ENCODE measurements around the gene NHLRC1. TPM values are rescaled to one million over a fixed set of nuclear protein-coding genes. Genes with fewer than 3 reads are reported as not detected.
A peak's percentile ranks its signal among the peaks of the same experiment; 100 is the strongest.

The NHLRC1 gene
- total and polyA plus RNA-seq, 2 of the 13 experiments (the other 11 are each of a cell fraction or from before 2014, with no cell fraction given): 0.04 to 0.11 TPM

DNA sequence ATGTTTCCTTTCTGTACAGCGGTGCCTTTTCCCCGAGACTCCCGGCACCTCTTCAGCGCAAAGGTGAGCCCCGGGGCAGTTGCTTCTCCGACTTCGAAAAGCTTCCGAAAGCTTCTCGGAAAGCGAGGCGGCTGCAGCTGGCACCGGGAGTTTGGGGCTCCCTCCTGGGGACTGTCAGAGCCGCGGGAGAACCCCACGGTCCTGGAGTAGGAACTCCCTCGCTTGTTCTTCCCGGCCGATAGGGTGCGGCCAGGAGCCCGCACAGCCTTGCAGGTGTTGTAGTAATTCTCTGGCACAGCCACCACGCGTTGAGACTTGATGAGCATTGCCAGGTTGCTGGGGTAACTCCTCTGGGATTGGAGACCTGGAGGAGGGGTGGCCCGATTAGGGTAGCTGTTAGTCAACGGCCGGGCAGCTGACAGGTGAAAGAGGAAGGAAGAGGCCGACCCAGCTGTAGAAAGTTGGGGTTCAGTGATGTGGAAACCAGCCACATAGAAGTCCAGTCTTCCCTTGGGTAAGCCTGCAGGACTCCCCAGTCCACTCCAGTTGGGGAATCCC lies 33.5 kb upstream of the NHLRC1 start (continued):
- no peak for TF ChIP-seq JARID2 (CRISPR knock-in tag; IDR thresholded peaks at IDR 0.05; ENCODE audit: insufficient replicate concordance)
- no peak for TF ChIP-seq SP4 (CRISPR knock-in tag; IDR thresholded peaks at IDR 0.05)
- no peak for TF ChIP-seq SIN3B (IDR thresholded peaks at IDR 0.05; ENCODE audit: low read length)
- TF ChIP-seq CAMTA2 (CRISPR knock-in tag; IDR thresholded peaks at IDR 0.05; ENCODE audit: borderline replicate concordance): no peak
- peak; percentile 38; the same call in 1 of the 2 replicates for TF ChIP-seq POGZ (CRISPR knock-in tag; IDR thresholded peaks at IDR 0.05)
- no peak for TF ChIP-seq GTF3A (CRISPR knock-in tag; conservative IDR thresholded peaks at IDR 0.05)
- TF ChIP-seq HNRNPH1 (optimal IDR thresholded peaks at IDR 0.05; ENCODE audit: low read depth, low read length): no peak
- TF ChIP-seq ZMYM2 (CRISPR knock-in tag; IDR thresholded peaks at IDR 0.05): no peak; the same call in none of the 2 replicates
- TF ChIP-seq HDAC1 (CRISPR knock-in tag; IDR thresholded peaks at IDR 0.05): 0 out of 2 replicates have a peak, but pooled peaks have one; percentile 39
- TF ChIP-seq RAD21 (CRISPR knock-in tag; IDR thresholded peaks at IDR 0.05): peak; percentile 57
- no peak for TF ChIP-seq MED13 (CRISPR knock-in tag; IDR thresholded peaks at IDR 0.05)
- 0 out of 2 replicates have a peak, but pooled peaks have one; percentile 28 for TF ChIP-seq TMF1 (CRISPR knock-in tag; IDR thresholded peaks at IDR 0.05; ENCODE audit: low read depth)
- TF ChIP-seq GABPB1 (CRISPR knock-in tag; IDR thresholded peaks at IDR 0.05): no peak
- TF ChIP-seq GFI1 (CRISPR knock-in tag; IDR thresholded peaks at IDR 0.05; ENCODE audit: borderline replicate concordance): no peak
- TF ChIP-seq UBTF (CRISPR knock-in tag; IDR thresholded peaks at IDR 0.05): peak; percentile 64
- no peak for TF ChIP-seq ESRRA (CRISPR knock-in tag; IDR thresholded peaks at IDR 0.05; ENCODE audit: low read depth)
- no peak for TF ChIP-seq ATM (IDR thresholded peaks at IDR 0.05; ENCODE audit: borderline replicate concordance)
- TF ChIP-seq YEATS2 (CRISPR knock-in tag; IDR thresholded peaks at IDR 0.05; ENCODE audit: borderline replicate concordance): no peak
- no peak for TF ChIP-seq TOE1 (CRISPR knock-in tag; IDR thresholded peaks at IDR 0.05)
- TF ChIP-seq ZNF879 (CRISPR knock-in tag; IDR thresholded peaks at IDR 0.05): no peak
- no peak for TF ChIP-seq ZEB1 (IDR thresholded peaks at IDR 0.05; ENCODE audit: insufficient replicate concordance, low read depth)
- no peak for TF ChIP-seq IRF1 (CRISPR knock-in tag; IDR thresholded peaks at IDR 0.05; ENCODE audit: low read depth)
- no peak for TF ChIP-seq HNRNPLL (IDR thresholded peaks at IDR 0.05; ENCODE audit: low read depth, low read length, poor library complexity, severe bottlenecking)
- peak; percentile 23 for TF ChIP-seq AGO2 (optimal IDR thresholded peaks at IDR 0.05; ENCODE audit: low read depth, low read length)
- TF ChIP-seq NFKB2 (CRISPR knock-in tag; IDR thresholded peaks at IDR 0.05; ENCODE audit: borderline replicate concordance): no peak
- 0 out of 2 replicates have a peak, but pooled peaks have one; percentile 7 for TF ChIP-seq ISX (CRISPR knock-in tag; conservative IDR thresholded peaks at IDR 0.05)
- TF ChIP-seq, protein P1, sequence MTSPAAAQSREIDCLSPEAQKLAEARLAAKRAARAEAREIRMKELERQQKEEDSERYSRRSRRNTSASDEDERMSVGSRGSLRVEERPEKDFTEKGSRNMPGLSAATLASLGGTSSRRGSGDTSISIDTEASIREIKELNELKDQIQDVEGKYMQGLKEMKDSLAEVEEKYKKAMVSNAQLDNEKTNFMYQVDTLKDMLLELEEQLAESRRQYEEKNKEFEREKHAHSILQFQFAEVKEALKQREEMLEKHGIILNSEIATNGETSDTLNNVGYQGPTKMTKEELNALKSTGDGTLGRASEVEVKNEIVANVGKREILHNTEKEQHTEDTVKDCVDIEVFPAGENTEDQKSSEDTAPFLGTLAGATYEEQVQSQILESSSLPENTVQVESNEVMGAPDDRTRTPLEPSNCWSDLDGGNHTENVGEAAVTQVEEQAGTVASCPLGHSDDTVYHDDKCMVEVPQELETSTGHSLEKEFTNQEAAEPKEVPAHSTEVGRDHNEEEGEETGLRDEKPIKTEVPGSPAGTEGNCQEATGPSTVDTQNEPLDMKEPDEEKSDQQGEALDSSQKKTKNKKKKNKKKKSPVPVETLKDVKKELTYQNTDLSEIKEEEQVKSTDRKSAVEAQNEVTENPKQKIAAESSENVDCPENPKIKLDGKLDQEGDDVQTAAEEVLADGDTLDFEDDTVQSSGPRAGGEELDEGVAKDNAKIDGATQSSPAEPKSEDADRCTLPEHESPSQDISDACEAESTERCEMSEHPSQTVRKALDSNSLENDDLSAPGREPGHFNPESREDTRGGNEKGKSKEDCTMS (CRISPR knock-in tag; conservative IDR thresholded peaks at IDR 0.05): no peak
